ENCODE measurements around the gene NOP56. TPM values are rescaled to one million over a fixed set of nuclear protein-coding genes. Genes with fewer than 3 reads are reported as not detected.
"Not testable (repeated sequence)": the region's sequence is repeated elsewhere in the genome, so short reads cannot be mapped to it uniquely, and the experiment has no call there.

The NOP56 gene
- total and polyA plus RNA-seq, 9 donors, result 62.0 to 207 (median 134) TPM

GRCh38 chr20:2672446-2672845 is 20.0 kb downstream of the NOP56 start:
- WGBS, 3 donors, result 67 to 74% (median 69%) methylated on average over 3 of the region's 3 CpGs
- DNase-seq, result no peak
- no peak overlapping the region for H3K27ac ChIP-seq
- no peak overlapping the region for H3K4me3 ChIP-seq
- TF ChIP-seq, protein P1, sequence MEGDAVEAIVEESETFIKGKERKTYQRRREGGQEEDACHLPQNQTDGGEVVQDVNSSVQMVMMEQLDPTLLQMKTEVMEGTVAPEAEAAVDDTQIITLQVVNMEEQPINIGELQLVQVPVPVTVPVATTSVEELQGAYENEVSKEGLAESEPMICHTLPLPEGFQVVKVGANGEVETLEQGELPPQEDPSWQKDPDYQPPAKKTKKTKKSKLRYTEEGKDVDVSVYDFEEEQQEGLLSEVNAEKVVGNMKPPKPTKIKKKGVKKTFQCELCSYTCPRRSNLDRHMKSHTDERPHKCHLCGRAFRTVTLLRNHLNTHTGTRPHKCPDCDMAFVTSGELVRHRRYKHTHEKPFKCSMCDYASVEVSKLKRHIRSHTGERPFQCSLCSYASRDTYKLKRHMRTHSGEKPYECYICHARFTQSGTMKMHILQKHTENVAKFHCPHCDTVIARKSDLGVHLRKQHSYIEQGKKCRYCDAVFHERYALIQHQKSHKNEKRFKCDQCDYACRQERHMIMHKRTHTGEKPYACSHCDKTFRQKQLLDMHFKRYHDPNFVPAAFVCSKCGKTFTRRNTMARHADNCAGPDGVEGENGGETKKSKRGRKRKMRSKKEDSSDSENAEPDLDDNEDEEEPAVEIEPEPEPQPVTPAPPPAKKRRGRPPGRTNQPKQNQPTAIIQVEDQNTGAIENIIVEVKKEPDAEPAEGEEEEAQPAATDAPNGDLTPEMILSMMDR (IDR thresholded peaks at IDR 0.05), result no peak
- TF ChIP-seq POLR2A (IDR thresholded peaks at IDR 0.05), result no peak
- TF ChIP-seq EP300 (IDR thresholded peaks at IDR 0.05), result no peak
- H3K4me1 ChIP-seq (ENCODE audit: insufficient read depth), result no peaks in the 10 kb centered on the region
- no peaks in the 10 kb centered on the region for H3K27me3 ChIP-seq
- H3K9me3 ChIP-seq, result no peaks in the 10 kb centered on the region
- H3K36me3 ChIP-seq, result no peaks in the 10 kb centered on the region
- intact Hi-C loops (cut with DNase I), result no loop called here

- intact Hi-C loops (cut with DNase I), result no loop called here
- no peak for DNase-seq
- Histone ChIP-seq H3K9me3 (no peaks in the 10 kb centered on the region), H3K4me1 (ENCODE audit: insufficient read depth) (no peaks in the 10 kb centered on the region), H3K27me3 (no peaks in the 10 kb centered on the region), H3K4me3 (no peak overlapping the region), H3K36me3 (no peaks in the 10 kb centered on the region), H3K27ac (no peak overlapping the region)
- TF ChIP-seq POLR2A (IDR thresholded peaks at IDR 0.05), result no peak
- TF ChIP-seq, protein P1 (IDR thresholded peaks at IDR 0.05), result no peak
- TF ChIP-seq EP300 (IDR thresholded peaks at IDR 0.05), result no peak
- WGBS, 3 donors, result 90 to 92% (median 91%) methylated on average over 4 of the region's 4 CpGs
Measured at GRCh38 chr20:2673453-2673852, 21.0 kb downstream of the NOP56 start.

GRCh38 chr20:2680046-2680445 is 27.6 kb downstream of the NOP56 start:
- no peaks in the 10 kb centered on the region for H3K27me3 ChIP-seq
- intact Hi-C loops (cut with DNase I), result no loop called here
- 73 to 82% (median 79%) methylated on average over 4 of the region's 4 CpGs for WGBS, 3 donors
- H3K27ac ChIP-seq, result no peak overlapping the region
- DNase-seq, result no peak
- TF ChIP-seq EP300 (IDR thresholded peaks at IDR 0.05) (no peak), POLR2A (IDR thresholded peaks at IDR 0.05) (no peak)
- TF ChIP-seq, protein P1 (IDR thresholded peaks at IDR 0.05), result no peak
- no peaks in the 10 kb centered on the region for H3K36me3 ChIP-seq
- H3K4me3 ChIP-seq, result no peak overlapping the region
- no peaks in the 10 kb centered on the region for H3K9me3 ChIP-seq
- H3K4me1 ChIP-seq (ENCODE audit: insufficient read depth), result no peaks in the 10 kb centered on the region

DNA sequence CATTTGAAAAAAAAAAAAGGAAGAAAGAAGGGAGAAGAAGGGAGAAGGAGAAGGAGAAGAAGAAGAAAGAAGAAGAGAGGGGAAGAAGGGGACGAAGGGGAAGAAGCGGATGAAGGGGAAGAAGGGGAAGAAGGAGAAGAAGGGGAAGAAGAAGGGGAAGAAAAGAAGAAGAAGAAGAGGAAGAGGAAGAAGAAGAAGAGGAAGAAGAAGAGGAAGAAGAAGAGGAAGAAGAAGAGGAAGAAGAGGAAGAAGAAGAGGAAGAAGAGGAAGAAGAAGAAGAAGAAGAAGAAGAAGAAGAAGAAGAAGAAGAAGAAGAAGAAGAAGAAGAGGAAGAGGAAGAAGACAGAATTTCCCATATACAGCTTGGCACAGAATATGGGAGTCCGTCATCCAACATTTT is 29.6 kb downstream of the NOP56 start:
- H3K9me3 ChIP-seq, result not testable (repeated sequence)

GRCh38 chr20:2684817-2685216 is 32.4 kb downstream of the NOP56 start:
- H3K27ac ChIP-seq; H3K36me3 ChIP-seq; H3K4me1 ChIP-seq (ENCODE audit: insufficient read depth); DNase-seq; H3K9me3 ChIP-seq; intact Hi-C loops (cut with DNase I); H3K4me3 ChIP-seq; H3K27me3 ChIP-seq: not testable (repeated sequence)
- 80 to 83% (median 80%) methylated on average over 4 of the region's 4 CpGs for WGBS, 3 donors

More for the DNA sequence above, 29.6 kb downstream of the NOP56 start:
- H3K27ac ChIP-seq; H3K36me3 ChIP-seq; H3K27me3 ChIP-seq; intact Hi-C loops (cut with DNase I); H3K4me3 ChIP-seq; H3K4me1 ChIP-seq (ENCODE audit: insufficient read depth); DNase-seq: not testable (repeated sequence)
- WGBS, 3 donors, result 67 to 96% (median 92%) methylated on average over 3 of the region's 3 CpGs

GRCh38 chr20:2687514-2687913 is 35.1 kb downstream of the NOP56 start:
- H3K4me1 ChIP-seq (ENCODE audit: insufficient read depth), result no peaks in the 10 kb centered on the region
- H3K4me3 ChIP-seq, result no peak overlapping the region
- WGBS, 3 donors, result 27 to 37% (median 36%) methylated on average over 6 of the region's 6 CpGs
- no peak for DNase-seq
- intact Hi-C loops (cut with DNase I), result no loop called here
- H3K27ac ChIP-seq, result no peak overlapping the region
- no peaks in the 10 kb centered on the region for H3K9me3 ChIP-seq
- TF ChIP-seq POLR2A (IDR thresholded peaks at IDR 0.05), result no peak
- no peak for TF ChIP-seq EP300 (IDR thresholded peaks at IDR 0.05)
- TF ChIP-seq, protein P1 (IDR thresholded peaks at IDR 0.05), result no peak
- H3K36me3 ChIP-seq, result no peaks in the 10 kb centered on the region
- H3K27me3 ChIP-seq, result no peaks in the 10 kb centered on the region
